GM19463 (cell line): ENCODE data around the gene HBD.

Experiments used
- ATAC-seq: cut with Tn5 transposase; IDR thresholded peaks from one replicate; pipeline ENCODE4 v1.9.1; 2021; ENCODE audit warnings: mild to moderate bottlenecking, moderate library complexity; ENCODE audit not compliant: unreplicated experiment

The HBD gene

GRCh38 chr11:5235364-5236095 lies 1.2 kb upstream of the HBD start:
- ATAC-seq = no peak

GRCh38 chr11:5233307-5233706 lies 976 bp downstream of the HBD start:
- ATAC-seq = no peak

GRCh38 chr11:5232821-5233220 lies 1.5 kb downstream of the HBD start:
- no peak for ATAC-seq

- ATAC-seq = no peak
Measured at GRCh38 chr11:5232176-5232575, 2.1 kb downstream of the HBD start.

- ATAC-seq = no peak
Measured at GRCh38 chr11:5231111-5231510, 3.2 kb downstream of the HBD start.

- ATAC-seq = no peak
Measured at GRCh38 chr11:5230266-5230665, 4.0 kb downstream of the HBD start.

GRCh38 chr11:5229796-5230195 lies 4.5 kb downstream of the HBD start:
- no peak for ATAC-seq

GRCh38 chr11:5229356-5229755 lies 4.9 kb downstream of the HBD start:
- ATAC-seq = no peak

GRCh38 chr11:5228124-5228523 lies 6.2 kb downstream of the HBD start:
- ATAC-seq = no peak

GRCh38 chr11:5227681-5228080 lies 6.6 kb downstream of the HBD start:
- ATAC-seq = no peak

- no peak for ATAC-seq
Measured at GRCh38 chr11:5226732-5227310, 7.5 kb downstream of the HBD start, which contains the start of gene HBB. Gene HBB, minus strand, starts transcription at chr11:5227071. Its CDS starts 50 bp downstream, at chr11:5227021.

- ATAC-seq = no peak
Measured at GRCh38 chr11:5225480-5225871, 8.8 kb downstream of the HBD start.

- no peak for ATAC-seq
Measured at GRCh38 chr11:5224538-5225479, 9.5 kb downstream of the HBD start.

- no peak for ATAC-seq
Measured at GRCh38 chr11:5223686-5224085, 10.6 kb downstream of the HBD start.

- ATAC-seq = no peak
Measured at GRCh38 chr11:5223146-5223545, 11.1 kb downstream of the HBD start.

- no peak for ATAC-seq
Measured at GRCh38 chr11:5210376-5210885, 23.9 kb downstream of the HBD start.

GRCh38 chr11:5204787-5205186 lies 29.5 kb downstream of the HBD start:
- ATAC-seq = peak; percentile 79

GRCh38 chr11:5203366-5203765 lies 30.9 kb downstream of the HBD start:
- no peak for ATAC-seq

- no peak for ATAC-seq
Measured at GRCh38 chr11:5200582-5200981, 33.7 kb downstream of the HBD start, which contains the start of gene OR51V1. Gene OR51V1, minus strand, starts transcription at chr11:5200682. Its CDS starts 0 bp downstream, at chr11:5200682.

GRCh38 chr11:5198285-5198684 lies 36.0 kb downstream of the HBD start:
- ATAC-seq = no peak

- ATAC-seq = no peak
Measured at GRCh38 chr11:5197536-5197935, 36.7 kb downstream of the HBD start.
